RWPE2 (cell line): Measurements from ENCODE around the gene TIFAB.
A peak's percentile ranks its signal among the peaks of the same experiment; 100 is the strongest.

Source experiments
- ATAC-seq: fragments of 200-7000 bp; cut with Tn5 transposase; 3 replicates; pipeline ENCODE4 v1.9.1; 2021; ENCODE audit warnings: low read depth
- DNase-seq: peaks from one replicate; pipeline ENCODE4 v3.0.0-alpha.2; 2020; ENCODE audit warnings: low spot score
- H3K27ac ChIP-seq: fragments of 450-650 bp; 2 replicates; pipeline ENCODE4 v1.5.1; 2017; ENCODE audit warnings: mild to moderate bottlenecking; ENCODE audit not compliant: poor library complexity, severe bottlenecking
- H3K27me3 ChIP-seq: fragments of 250-450 bp; sonication (Bioruptor Pico); 2 replicates; pipeline ENCODE4 v1.5.1; 2021; ENCODE audit warnings: mild to moderate bottlenecking, moderate library complexity; ENCODE audit not compliant: insufficient read depth, poor library complexity, severe bottlenecking
- H3K36me3 ChIP-seq: fragments of 250-450 bp; sonication (Bioruptor Pico); 2 replicates; pipeline ENCODE4 v1.5.1; 2020; ENCODE audit warnings: low read depth, mild to moderate bottlenecking, moderate library complexity
- H3K4me1 ChIP-seq: fragments of 250-450 bp; sonication (Bioruptor Pico); 2 replicates; pipeline ENCODE4 v1.5.1; 2021; ENCODE audit warnings: mild to moderate bottlenecking, moderate library complexity; ENCODE audit not compliant: insufficient read depth, poor library complexity, severe bottlenecking
- H3K4me3 ChIP-seq: fragments of 250-450 bp; sonication (Bioruptor Pico); 2 replicates; pipeline ENCODE4 v1.5.1; 2021; ENCODE audit warnings: mild to moderate bottlenecking, moderate library complexity; ENCODE audit not compliant: severe bottlenecking
- H3K9me3 ChIP-seq: fragments of 250-450 bp; sonication (Bioruptor Pico); 2 replicates; pipeline ENCODE4 v1.5.1; 2021; ENCODE audit warnings: mild to moderate bottlenecking, moderate library complexity; ENCODE audit not compliant: severe bottlenecking
- TF ChIP-seq, protein P1 (sequence below): fragments of 450-650 bp; IDR thresholded peaks from one replicate; pipeline ENCODE4 v1.5.1; 2017; ENCODE audit warnings: mild to moderate bottlenecking, moderate library complexity; ENCODE audit not compliant: poor library complexity, severe bottlenecking

TIFAB gene

DNA sequence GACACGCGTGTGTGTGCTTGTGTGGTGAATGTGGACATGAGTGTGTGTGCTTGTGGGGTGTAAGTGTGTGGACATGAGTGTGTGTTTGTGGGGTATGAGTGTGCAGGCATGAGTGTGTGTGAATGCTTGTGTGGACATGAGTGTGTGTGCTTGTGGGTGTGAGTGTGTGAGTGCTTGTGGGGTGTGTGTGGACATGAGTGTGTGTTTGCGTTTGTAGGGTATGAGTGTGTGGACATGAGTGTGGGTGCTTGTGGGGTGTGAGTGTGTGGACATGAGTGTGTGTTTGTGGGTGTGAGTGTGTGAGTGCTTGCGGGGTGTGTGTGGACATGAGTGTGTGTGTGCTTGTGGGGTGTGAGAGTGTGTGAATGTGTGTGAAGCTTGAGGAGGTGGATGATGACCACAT, 29.8 kb upstream of the TIFAB start:
- Histone ChIP-seq H3K4me3 (no peak overlapping the region), H3K27ac (no peak overlapping the region), H3K9me3 (no peaks in the 10 kb centered on the region), H3K4me1 (no peaks in the 10 kb centered on the region), H3K36me3 (no peaks in the 10 kb centered on the region), H3K27me3 (no peaks in the 10 kb centered on the region)
- TF ChIP-seq, protein P1, sequence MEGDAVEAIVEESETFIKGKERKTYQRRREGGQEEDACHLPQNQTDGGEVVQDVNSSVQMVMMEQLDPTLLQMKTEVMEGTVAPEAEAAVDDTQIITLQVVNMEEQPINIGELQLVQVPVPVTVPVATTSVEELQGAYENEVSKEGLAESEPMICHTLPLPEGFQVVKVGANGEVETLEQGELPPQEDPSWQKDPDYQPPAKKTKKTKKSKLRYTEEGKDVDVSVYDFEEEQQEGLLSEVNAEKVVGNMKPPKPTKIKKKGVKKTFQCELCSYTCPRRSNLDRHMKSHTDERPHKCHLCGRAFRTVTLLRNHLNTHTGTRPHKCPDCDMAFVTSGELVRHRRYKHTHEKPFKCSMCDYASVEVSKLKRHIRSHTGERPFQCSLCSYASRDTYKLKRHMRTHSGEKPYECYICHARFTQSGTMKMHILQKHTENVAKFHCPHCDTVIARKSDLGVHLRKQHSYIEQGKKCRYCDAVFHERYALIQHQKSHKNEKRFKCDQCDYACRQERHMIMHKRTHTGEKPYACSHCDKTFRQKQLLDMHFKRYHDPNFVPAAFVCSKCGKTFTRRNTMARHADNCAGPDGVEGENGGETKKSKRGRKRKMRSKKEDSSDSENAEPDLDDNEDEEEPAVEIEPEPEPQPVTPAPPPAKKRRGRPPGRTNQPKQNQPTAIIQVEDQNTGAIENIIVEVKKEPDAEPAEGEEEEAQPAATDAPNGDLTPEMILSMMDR, result no peak
- ATAC-seq, result no peak
- peak; percentile 12 for DNase-seq

DNA sequence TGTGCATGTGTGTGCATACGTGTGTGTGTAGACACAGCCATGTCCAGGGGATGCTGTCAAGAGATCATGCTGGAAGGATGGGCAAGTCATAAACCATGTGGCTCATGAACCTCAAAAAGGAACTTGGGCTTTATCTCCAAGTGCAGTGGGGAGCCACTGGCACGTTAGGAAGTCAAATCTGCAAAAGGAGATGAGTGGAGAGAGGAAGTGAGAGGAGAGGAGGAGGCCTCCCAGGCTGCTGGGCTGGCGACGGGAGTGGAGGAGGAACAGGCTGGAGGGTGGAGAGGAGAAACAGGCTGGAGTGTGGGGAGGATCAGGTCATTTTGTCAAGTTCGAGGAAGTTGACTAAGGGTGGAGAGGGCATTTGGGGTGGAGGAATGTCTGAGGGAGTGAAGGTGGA, 29.2 kb upstream of the TIFAB start:
- TF ChIP-seq, protein P1, result no peak
- Histone ChIP-seq H3K4me1 (no peaks in the 10 kb centered on the region), H3K36me3 (no peaks in the 10 kb centered on the region), H3K4me3 (no peak overlapping the region), H3K27ac (no peak overlapping the region), H3K27me3 (no peaks in the 10 kb centered on the region), H3K9me3 (no peaks in the 10 kb centered on the region)
- DNase-seq (no peak), ATAC-seq (no peak)

DNA sequence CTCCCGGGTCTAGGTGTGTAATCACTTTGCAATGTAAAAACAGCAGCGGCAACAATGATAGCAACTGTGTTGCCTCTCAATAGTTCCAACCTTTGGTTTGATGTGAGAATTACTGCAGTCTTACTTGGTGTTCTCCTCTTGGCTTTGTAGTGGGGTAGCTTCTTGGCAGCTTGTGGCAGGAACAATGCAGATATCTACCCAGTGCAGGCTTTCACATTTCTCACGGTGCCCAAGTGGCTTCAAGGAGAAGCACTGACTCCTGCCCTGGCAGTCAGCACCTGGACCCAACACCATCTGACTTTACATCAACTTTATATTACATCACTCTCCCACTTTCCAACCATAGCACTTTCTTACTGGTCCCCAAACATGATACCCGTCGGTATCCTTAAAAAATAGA, 28.4 kb upstream of the TIFAB start:
- Histone ChIP-seq H3K36me3 (no peaks in the 10 kb centered on the region), H3K4me1 (no peaks in the 10 kb centered on the region), H3K4me3 (no peak overlapping the region), H3K27ac (no peak overlapping the region), H3K27me3 (no peaks in the 10 kb centered on the region), H3K9me3 (no peaks in the 10 kb centered on the region)
- ATAC-seq (no peak), DNase-seq (no peak)
- TF ChIP-seq, protein P1, result no peak

DNA sequence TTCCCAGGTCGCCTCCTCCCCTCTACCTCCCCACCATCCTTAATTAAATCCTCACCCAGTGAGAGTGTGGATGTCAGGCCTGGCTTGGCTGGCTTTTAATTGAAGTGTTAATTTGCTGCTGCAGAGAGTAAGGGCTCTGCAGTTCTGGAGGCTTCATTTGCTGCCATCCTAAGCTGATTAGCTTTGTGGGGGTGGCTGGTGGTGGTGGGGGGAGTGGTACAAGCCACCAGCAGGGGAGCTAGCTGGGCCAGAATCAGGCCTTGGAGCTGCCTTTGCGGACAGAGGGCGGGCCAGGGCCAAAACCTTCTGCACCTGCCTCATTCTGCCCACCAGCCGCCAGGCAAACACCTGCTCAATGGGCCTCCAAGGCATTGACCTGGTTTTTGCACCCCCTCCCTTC, 26.8 kb upstream of the TIFAB start:
- Histone ChIP-seq H3K4me3 (no peak overlapping the region), H3K4me1 (no peaks in the 10 kb centered on the region), H3K36me3 (no peaks in the 10 kb centered on the region), H3K27ac (no peak overlapping the region), H3K9me3 (no peaks in the 10 kb centered on the region), H3K27me3 (no peaks in the 10 kb centered on the region)
- TF ChIP-seq, protein P1, result no peak
- DNase-seq (peak; percentile 49), ATAC-seq (no peak)

DNA sequence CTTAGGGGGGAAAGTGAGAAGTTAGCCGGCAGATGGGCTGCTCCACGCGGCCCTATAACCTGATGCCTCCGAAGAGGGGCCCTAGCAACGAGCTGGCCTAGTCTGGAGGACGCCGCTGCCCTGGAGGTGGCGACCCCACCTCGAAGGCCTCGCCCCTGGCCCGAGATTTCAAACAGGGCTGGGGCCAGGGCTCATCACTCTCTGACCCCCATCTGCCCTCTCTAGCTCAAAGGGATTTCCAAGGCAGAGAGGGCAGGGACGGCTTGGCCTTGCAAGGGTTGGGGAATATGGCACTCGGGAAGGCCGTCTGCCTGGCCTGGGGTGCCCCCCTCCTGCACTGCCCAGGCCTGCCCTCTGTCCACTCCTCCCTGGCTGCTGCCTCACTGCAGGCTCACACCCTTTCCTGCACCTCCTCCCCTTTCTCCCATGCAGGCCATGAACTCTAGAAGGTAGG, 25.5 kb upstream of the TIFAB start:
- ATAC-seq (no peak), DNase-seq (peak; percentile 57)
- Histone ChIP-seq H3K4me3 (no peak overlapping the region), H3K36me3 (no peaks in the 10 kb centered on the region), H3K27ac (no peak overlapping the region), H3K9me3 (no peaks in the 10 kb centered on the region), H3K27me3 (no peaks in the 10 kb centered on the region), H3K4me1 (no peaks in the 10 kb centered on the region)
- TF ChIP-seq, protein P1, result no peak
